Measurements from ENCODE around the gene PPM1E.

GRCh38 chr17:58756246-58757161 lies 850 bp downstream of the PPM1E start:
- TF ChIP-seq CTCF (IDR thresholded peaks at IDR 0.05) (no peak), POLR2AphosphoS5 (IDR thresholded peaks at IDR 0.05; ENCODE audit: low read depth, low read length) (no peak), REST (IDR thresholded peaks at IDR 0.05; ENCODE audit: insufficient read depth in 1 of 2, low read depth in 2 of 2, low read length in 1 of 2) (no peak)
